H1 (cell line): Measurements from ENCODE around the gene NFKBIL1. TPM values are rescaled to one million over a fixed set of nuclear protein-coding genes. Genes with fewer than 3 reads are reported as not detected.

Source experiments
- ATF2 ChIP-seq: IDR thresholded peaks from 2 replicates; pipeline ENCODE4 v1.6.1; 2012; ENCODE audit warnings: low read length, inconsistent platforms
- BACH1 ChIP-seq: IDR thresholded peaks from 2 replicates; pipeline ENCODE4 v1.6.1; 2012; ENCODE audit warnings: low read length, improper control_type of control experiment
- BCL11A ChIP-seq, 2 experiments: IDR thresholded peaks; one replicate each; pipeline ENCODE4 v1.6.1; 2011; ENCODE audit warnings: low read depth in 2 of 2, low read length in 2 of 2, mild to moderate bottlenecking in 2 of 2
- CHD1 ChIP-seq: IDR thresholded peaks from 2 replicates; pipeline ENCODE4 v1.6.1; 2012; ENCODE audit warnings: low read depth, low read length, improper control_type of control experiment
- EGR1 ChIP-seq: IDR thresholded peaks from 2 replicates; pipeline ENCODE4 v1.6.1; 2011; ENCODE audit warnings: low read depth, low read length, borderline replicate concordance
- EP300 ChIP-seq, 2 experiments: IDR thresholded peaks; 1 replicate in 1 of 2; 2 replicates in 1 of 2; pipeline ENCODE4 v1.6.1; 2011 to 2012; ENCODE audit warnings: low read depth in 2 of 2, low read length in 2 of 2, mild to moderate bottlenecking in 2 of 2, borderline replicate concordance in 1 of 2, inconsistent platforms in 1 of 2, moderate library complexity in 1 of 2
- JUND ChIP-seq: IDR thresholded peaks from 2 replicates; pipeline ENCODE4 v1.6.1; 2011; ENCODE audit warnings: mild to moderate bottlenecking, improper control_type of control experiment, low read length
- KDM5A ChIP-seq: fragments of 200-600 bp; IDR thresholded peaks from 2 replicates; pipeline ENCODE4 v1.7.1; 2012; ENCODE audit warnings: mild to moderate bottlenecking, low read length, inconsistent platforms, mixed read lengths
- MAFK ChIP-seq: IDR thresholded peaks from 2 replicates; pipeline ENCODE4 v1.6.1; 2012; ENCODE audit warnings: low read depth, mild to moderate bottlenecking, improper control_type of control experiment, low read length
- PHF8 ChIP-seq: fragments of 200-600 bp; sonication (generic); conservative IDR thresholded peaks from 2 replicates; pipeline ENCODE4 v1.7.1; 2012; ENCODE audit warnings: low read depth, mild to moderate bottlenecking, inconsistent platforms, low read length, moderate library complexity
- POLR2A ChIP-seq, 2 experiments: IDR thresholded peaks; 1 replicate in 1 of 2; 2 replicates in 1 of 2; pipeline ENCODE4 v1.6.1; 2011; ENCODE audit warnings: low read depth in 2 of 2, low read length in 2 of 2, mild to moderate bottlenecking in 2 of 2; ENCODE audit errors: control extremely low read depth in 1 of 2
- RNF2 ChIP-seq: fragments of 200-900, 300-1000 bp; sonication (generic); IDR thresholded peaks from 2 replicates; pipeline ENCODE4 v1.7.1; 2016; ENCODE audit warnings: borderline replicate concordance, low read depth, mild to moderate bottlenecking, antibody characterized with exemption, low read length; ENCODE audit not compliant: poor library complexity, severe bottlenecking; ENCODE audit errors: missing control alignments
- SAP30 ChIP-seq: fragments of 300-600 bp; sonication (generic); IDR thresholded peaks from 2 replicates; pipeline ENCODE4 v1.7.1; 2012; ENCODE audit warnings: low read length, moderate library complexity, mild to moderate bottlenecking, inconsistent platforms; ENCODE audit not compliant: insufficient read depth, insufficient replicate concordance
- SIRT6 ChIP-seq: IDR thresholded peaks from one replicate; pipeline ENCODE4 v1.7.1; 2012; ENCODE audit warnings: low read length, inconsistent platforms
- SP1 ChIP-seq: IDR thresholded peaks from 2 replicates; pipeline ENCODE4 v1.6.1; 2011; ENCODE audit warnings: low read depth, low read length
- YY1 ChIP-seq: IDR thresholded peaks from 2 replicates; pipeline ENCODE4 v1.6.1; 2011; ENCODE audit warnings: low read depth, mild to moderate bottlenecking, low read length
- polyA plus RNA-seq, 7 experiments: library from polyadenylated mRNA; depleted of rRNA in 3 of 7; stranded (reverse) in 5 of 7; unstranded in 2 of 7; fragments of >200 nt in 5 of 7; fragments of 200-250 nt in 2 of 7; gene quantifications; 1 replicate in 5 of 7; 2 replicates in 1 of 7; 4 replicates in 1 of 7; pipeline versions ENCODE4 v1.2.1 to v1.2.3, GENCODE V29; 2011 to 2013; ENCODE audit warnings: missing spikeins in 2 of 7, mixed read lengths in 2 of 7
- total RNA-seq: library from RNA; stranded (reverse); fragmentation: NEBNext Ultra II Directional; extraction: Animal tissue kit (Norgen Biotek cat#: 25700); gene quantifications from 2 replicates; pipeline ENCODE4 v1.2.1, GENCODE V29; 2021
- TF ChIP-seq, protein P1 (sequence below), 3 experiments: IDR thresholded peaks; 1 replicate in 2 of 3; 2 replicates in 1 of 3; pipeline versions ENCODE4 v1.5.1 to v1.6.1; 2011; ENCODE audit warnings: low read length in 3 of 3, mild to moderate bottlenecking in 3 of 3, inconsistent platforms in 2 of 3, low read depth in 1 of 3, moderate library complexity in 1 of 3; ENCODE audit not compliant: insufficient read depth in 1 of 3; ENCODE audit errors: control extremely low read depth in 1 of 3
- TF ChIP-seq, protein P2 (sequence below): IDR thresholded peaks from 2 replicates; pipeline ENCODE4 v1.6.1; 2012; ENCODE audit warnings: inconsistent platforms

The NFKBIL1 gene
- total and polyA plus RNA-seq, 2 of the 8 experiments (the other 6 are each of a cell fraction or from before 2014, with no cell fraction given), result 7.5 to 11.2 TPM

- TF ChIP-seq SAP30 (no peak), POLR2A (IDR thresholded peaks at IDR 0.05; ENCODE audit: control extremely low read depth in 1 of 2, low read depth in 2 of 2, low read length in 2 of 2) (peak; percentile 22 to 74), PHF8 (peak; percentile 29; the same call in 1 of the 2 replicates), KDM5A (peak; percentile 56; the same call in 1 of the 2 replicates), BACH1 (no peak), MAFK (no peak), ATF2 (0 out of 2 replicates have a peak, but pooled peaks have one; percentile 17), JUND (peak; percentile 59; the same call in 1 of the 2 replicates), EGR1 (peak; percentile 47; the same call in 1 of the 2 replicates), EP300 (IDR thresholded peaks at IDR 0.05; ENCODE audit: borderline replicate concordance in 1 of 2, low read depth in 2 of 2, low read length in 2 of 2) (peak in 1 of 2 experiments; percentile 61; a peak in 1 of 3 replicates), YY1 (peak; percentile 70), RNF2 (no peak), SP1 (peak; percentile 87), SIRT6 (no peak), CHD1 (peak; percentile 13; the same call in 1 of the 2 replicates), BCL11A (IDR thresholded peaks at IDR 0.05; ENCODE audit: low read depth in 2 of 2, low read length in 2 of 2) (no peak)
- TF ChIP-seq, protein P1, sequence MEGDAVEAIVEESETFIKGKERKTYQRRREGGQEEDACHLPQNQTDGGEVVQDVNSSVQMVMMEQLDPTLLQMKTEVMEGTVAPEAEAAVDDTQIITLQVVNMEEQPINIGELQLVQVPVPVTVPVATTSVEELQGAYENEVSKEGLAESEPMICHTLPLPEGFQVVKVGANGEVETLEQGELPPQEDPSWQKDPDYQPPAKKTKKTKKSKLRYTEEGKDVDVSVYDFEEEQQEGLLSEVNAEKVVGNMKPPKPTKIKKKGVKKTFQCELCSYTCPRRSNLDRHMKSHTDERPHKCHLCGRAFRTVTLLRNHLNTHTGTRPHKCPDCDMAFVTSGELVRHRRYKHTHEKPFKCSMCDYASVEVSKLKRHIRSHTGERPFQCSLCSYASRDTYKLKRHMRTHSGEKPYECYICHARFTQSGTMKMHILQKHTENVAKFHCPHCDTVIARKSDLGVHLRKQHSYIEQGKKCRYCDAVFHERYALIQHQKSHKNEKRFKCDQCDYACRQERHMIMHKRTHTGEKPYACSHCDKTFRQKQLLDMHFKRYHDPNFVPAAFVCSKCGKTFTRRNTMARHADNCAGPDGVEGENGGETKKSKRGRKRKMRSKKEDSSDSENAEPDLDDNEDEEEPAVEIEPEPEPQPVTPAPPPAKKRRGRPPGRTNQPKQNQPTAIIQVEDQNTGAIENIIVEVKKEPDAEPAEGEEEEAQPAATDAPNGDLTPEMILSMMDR (IDR thresholded peaks at IDR 0.05; ENCODE audit: control extremely low read depth in 1 of 3, insufficient read depth in 1 of 3, low read depth in 1 of 3, low read length in 3 of 3), result no peak
- TF ChIP-seq, protein P2, sequence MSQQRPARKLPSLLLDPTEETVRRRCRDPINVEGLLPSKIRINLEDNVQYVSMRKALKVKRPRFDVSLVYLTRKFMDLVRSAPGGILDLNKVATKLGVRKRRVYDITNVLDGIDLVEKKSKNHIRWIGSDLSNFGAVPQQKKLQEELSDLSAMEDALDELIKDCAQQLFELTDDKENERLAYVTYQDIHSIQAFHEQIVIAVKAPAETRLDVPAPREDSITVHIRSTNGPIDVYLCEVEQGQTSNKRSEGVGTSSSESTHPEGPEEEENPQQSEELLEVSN, result peak; percentile 23; the same call in 1 of the 2 replicates
Observed at GRCh38 chr6:31546958-31547726, at the start of gene NFKBIL1 (continued).
